Measurements from ENCODE around the gene TIMP4. TPM values are rescaled to one million over a fixed set of nuclear protein-coding genes. Genes with fewer than 3 reads are reported as not detected.

The TIMP4 gene
- total RNA-seq, 1 experiment from 2014 or later = not detected

GRCh38 chr3:12186515-12187286, 28.0 kb upstream of the TIMP4 start:
- Histone ChIP-seq H3K36me3 (ENCODE audit: control insufficient read depth, insufficient read depth, low read length) (no peaks in the 10 kb centered on the region), H3K27ac (ENCODE audit: low read length) (no peak overlapping the region; the same call in 1 of the 2 replicates), H3K4me3 (ENCODE audit: low read depth in 2 of 2, low read length in 2 of 2) (no peak overlapping the region), H3K4me1 (ENCODE audit: control insufficient read depth, insufficient read depth, low read length) (0 out of 2 replicates have a peak, but pooled peaks cover 2% of the 10 kb centered on the region), H3K9me3 (ENCODE audit: control insufficient read depth, insufficient read depth, low read depth, low read length) (no peaks in the 10 kb centered on the region), H3K27me3 (ENCODE audit: control insufficient read depth, insufficient read depth, low read length) (no peaks in the 10 kb centered on the region)
- CTCF ChIA-PET = no interaction called here
- no TSS peak for BruUV-seq (replicated peaks)
- intact Hi-C loops (cut with micrococcal nuclease; ENCODE audit: unreplicated experiment) (no loop called here), in situ Hi-C loops (cut with HindIII; ENCODE audit: low pct_unique_long_range_greater_than_20kb, low sequenced_read_pairs) (no loop called here)
- TF ChIP-seq TCF7L2 (IDR thresholded peaks at IDR 0.05; ENCODE audit: low read depth, low read length) (no peak), SIN3A (IDR thresholded peaks at IDR 0.05; ENCODE audit: borderline replicate concordance, insufficient read depth, low read depth, low read length) (no peak), CTCF (IDR thresholded peaks at IDR 0.05) (no peak), POLR2AphosphoS5 (IDR thresholded peaks at IDR 0.05; ENCODE audit: low read depth, low read length) (no peak)
- TF ChIP-seq, protein P1, sequence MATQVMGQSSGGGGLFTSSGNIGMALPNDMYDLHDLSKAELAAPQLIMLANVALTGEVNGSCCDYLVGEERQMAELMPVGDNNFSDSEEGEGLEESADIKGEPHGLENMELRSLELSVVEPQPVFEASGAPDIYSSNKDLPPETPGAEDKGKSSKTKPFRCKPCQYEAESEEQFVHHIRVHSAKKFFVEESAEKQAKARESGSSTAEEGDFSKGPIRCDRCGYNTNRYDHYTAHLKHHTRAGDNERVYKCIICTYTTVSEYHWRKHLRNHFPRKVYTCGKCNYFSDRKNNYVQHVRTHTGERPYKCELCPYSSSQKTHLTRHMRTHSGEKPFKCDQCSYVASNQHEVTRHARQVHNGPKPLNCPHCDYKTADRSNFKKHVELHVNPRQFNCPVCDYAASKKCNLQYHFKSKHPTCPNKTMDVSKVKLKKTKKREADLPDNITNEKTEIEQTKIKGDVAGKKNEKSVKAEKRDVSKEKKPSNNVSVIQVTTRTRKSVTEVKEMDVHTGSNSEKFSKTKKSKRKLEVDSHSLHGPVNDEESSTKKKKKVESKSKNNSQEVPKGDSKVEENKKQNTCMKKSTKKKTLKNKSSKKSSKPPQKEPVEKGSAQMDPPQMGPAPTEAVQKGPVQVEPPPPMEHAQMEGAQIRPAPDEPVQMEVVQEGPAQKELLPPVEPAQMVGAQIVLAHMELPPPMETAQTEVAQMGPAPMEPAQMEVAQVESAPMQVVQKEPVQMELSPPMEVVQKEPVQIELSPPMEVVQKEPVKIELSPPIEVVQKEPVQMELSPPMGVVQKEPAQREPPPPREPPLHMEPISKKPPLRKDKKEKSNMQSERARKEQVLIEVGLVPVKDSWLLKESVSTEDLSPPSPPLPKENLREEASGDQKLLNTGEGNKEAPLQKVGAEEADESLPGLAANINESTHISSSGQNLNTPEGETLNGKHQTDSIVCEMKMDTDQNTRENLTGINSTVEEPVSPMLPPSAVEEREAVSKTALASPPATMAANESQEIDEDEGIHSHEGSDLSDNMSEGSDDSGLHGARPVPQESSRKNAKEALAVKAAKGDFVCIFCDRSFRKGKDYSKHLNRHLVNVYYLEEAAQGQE (IDR thresholded peaks at IDR 0.05; ENCODE audit: insufficient read depth in 1 of 2, low read depth in 2 of 2, low read length in 1 of 2) = no peak
- no peak for ATAC-seq
- POLR2A ChIA-PET = interaction anchor here (0.6 to 0.7 kb wide), 2 partner anchors 9 to 39 kb away, joined by 3 to 4 read pairs; no protein-coding TSS in a partner anchor
- DNase-seq (ENCODE audit: low read depth, low spot score) = no peak

- no TSS peak for BruUV-seq (replicated peaks)
- Histone ChIP-seq H3K27me3 (ENCODE audit: control insufficient read depth, insufficient read depth, low read length) (no peaks in the 10 kb centered on the region), H3K9me3 (ENCODE audit: control insufficient read depth, insufficient read depth, low read depth, low read length) (no peaks in the 10 kb centered on the region), H3K4me3 (ENCODE audit: low read depth in 2 of 2, low read length in 2 of 2) (no peak overlapping the region), H3K4me1 (ENCODE audit: control insufficient read depth, insufficient read depth, low read length) (0 out of 2 replicates have a peak, but pooled peaks cover 2% of the 10 kb centered on the region), H3K27ac (ENCODE audit: low read length) (no peak overlapping the region; the same call in 1 of the 2 replicates), H3K36me3 (ENCODE audit: control insufficient read depth, insufficient read depth, low read length) (no peaks in the 10 kb centered on the region)
- ATAC-seq (no peak), DNase-seq (ENCODE audit: low read depth, low spot score) (no peak)
- TF ChIP-seq TCF7L2 (IDR thresholded peaks at IDR 0.05; ENCODE audit: low read depth, low read length) (no peak), POLR2AphosphoS5 (IDR thresholded peaks at IDR 0.05; ENCODE audit: low read depth, low read length) (no peak)
- ChIA-PET POLR2A (no interaction called here), CTCF (no interaction called here)
- in situ Hi-C loops (cut with HindIII; ENCODE audit: low pct_unique_long_range_greater_than_20kb, low sequenced_read_pairs) = no loop called here
- intact Hi-C loops (cut with micrococcal nuclease; ENCODE audit: unreplicated experiment) = no loop called here
Observed at GRCh38 chr3:12186046-12186445, 27.3 kb upstream of the TIMP4 start.

- H3K4me3 ChIP-seq (ENCODE audit: low read depth in 2 of 2, low read length in 2 of 2) = no peak overlapping the region
- intact Hi-C loops (cut with micrococcal nuclease; ENCODE audit: unreplicated experiment) = no loop called here
- ChIA-PET POLR2A (no interaction called here), CTCF (interaction anchor here (0.5 kb wide), 1 partner anchor 535 kb away, joined by 3 read pairs; no protein-coding TSS in a partner anchor)
- no peak overlapping the region for H3K27ac ChIP-seq (ENCODE audit: low read length)
- no peak for ATAC-seq
- no peaks in the 10 kb centered on the region for H3K36me3 ChIP-seq (ENCODE audit: control insufficient read depth, insufficient read depth, low read length)
- H3K27me3 ChIP-seq (ENCODE audit: control insufficient read depth, insufficient read depth, low read length) = no peaks in the 10 kb centered on the region
- BruUV-seq (replicated peaks) = no TSS peak
- no peak for DNase-seq (ENCODE audit: low read depth, low spot score)
- in situ Hi-C loops (cut with HindIII; ENCODE audit: low pct_unique_long_range_greater_than_20kb, low sequenced_read_pairs) = no loop called here
- 0 out of 2 replicates have a peak, but pooled peaks cover 2% of the 10 kb centered on the region for H3K4me1 ChIP-seq (ENCODE audit: control insufficient read depth, insufficient read depth, low read length)
- TF ChIP-seq POLR2AphosphoS5 (IDR thresholded peaks at IDR 0.05; ENCODE audit: low read depth, low read length) = no peak
- no peak for TF ChIP-seq SIN3A (IDR thresholded peaks at IDR 0.05; ENCODE audit: borderline replicate concordance, insufficient read depth, low read depth, low read length)
- TF ChIP-seq, protein P1 (IDR thresholded peaks at IDR 0.05; ENCODE audit: insufficient read depth in 1 of 2, low read depth in 2 of 2, low read length in 1 of 2) = no peak
- TF ChIP-seq CTCF (IDR thresholded peaks at IDR 0.05) = no peak
- TF ChIP-seq TCF7L2 (IDR thresholded peaks at IDR 0.05; ENCODE audit: low read depth, low read length) = no peak
- no peaks in the 10 kb centered on the region for H3K9me3 ChIP-seq (ENCODE audit: control insufficient read depth, insufficient read depth, low read depth, low read length)
Observed at GRCh38 chr3:12185172-12185710, 26.5 kb upstream of the TIMP4 start.

Measured in Panc1 (cell line).